ENCODE measurements around the gene IL1A. TPM values are rescaled to one million over a fixed set of nuclear protein-coding genes. Genes with fewer than 3 reads are reported as not detected.
A peak's percentile ranks its signal among the peaks of the same experiment; 100 is the strongest.

IL1A gene
- total and polyA plus RNA-seq, 9 of the 15 experiments (the other 6 are each of a cell fraction or from before 2014, with no cell fraction given), result 0.03 to 0.27 (median 0.14) TPM; not detected in 2

- H4K20me1 ChIP-seq (replicated peaks; ENCODE audit: control insufficient read depth, insufficient read depth, low read length), result no peaks in the 10 kb centered on the region
- H3K9me1 ChIP-seq (ENCODE audit: control insufficient read depth, insufficient read depth, low read length), result no peaks in the 10 kb centered on the region
- intact Hi-C loops (cut with micrococcal nuclease) (loop anchor here (1.0 to 10.0 kb wide), 6 partner anchors 36 to 242 kb away; partner anchors contain the start of genes CHCHD5 and TTL), in situ Hi-C loops (cut with MboI) (loop anchor here (5.0 kb wide), 2 partner anchors 99 to 124 kb away; no protein-coding TSS in a partner anchor)
- H3K4me3 ChIP-seq, result no peak overlapping the region
- H3K4me2 ChIP-seq (ENCODE audit: insufficient read depth, low read length), result no peak overlapping the region
- CTCF ChIA-PET (ENCODE audit: low intra/inter-chr PET ratio), result interaction anchor here (0.6 to 5.2 kb wide), 9 partner anchors 96 to 246 kb away, joined by 3 to 67 read pairs (median 5); partner anchors contain the start of gene CHCHD5
- peak; percentile 89 to 95 (median 92) for DNase-seq (ENCODE audit: extremely low read depth in 1 of 4, low spot score in 3 of 4)
- 20% methylated on average over 19 of the region's 19 CpGs for WGBS (ENCODE audit: insufficient coverage, low coverage, missing lambda C conversion rate)
- no peaks in the 10 kb centered on the region for H3K79me2 ChIP-seq (ENCODE audit: control insufficient read depth, insufficient read depth, low read length)
- peak; percentile 90 for ATAC-seq
- H3K27ac ChIP-seq (ENCODE audit: extremely low read depth, low read depth, low read length), result no peak overlapping the region
- H3K4me1 ChIP-seq (replicated peaks in 1 of 2; ENCODE audit: control insufficient read depth in 2 of 2, insufficient read depth in 2 of 2, low read length in 2 of 2), result peaks cover 31 to 72% of the 10 kb centered on the region in 2 experiments
- POLR2A ChIA-PET, result interaction anchor here (0.5 to 4.6 kb wide), 8 partner anchors 10 to 266 kb away, joined by 3 to 35 read pairs (median 4); partner anchors contain the start of genes CKAP2L and SLC20A1
- H3K27me3 ChIP-seq (ENCODE audit: control insufficient read depth in 2 of 2, insufficient read depth in 2 of 2, low read length in 2 of 2), result no peaks in the 10 kb centered on the region
- H3K9ac ChIP-seq (ENCODE audit: insufficient read depth in 1 of 2, low read depth in 2 of 2, low read length in 2 of 2), result peak overlapping the region in 1 of 2 experiments; percentile 79; a peak in 2 of 4 replicates
- no peaks in the 10 kb centered on the region for H3K9me3 ChIP-seq (replicated peaks; ENCODE audit: control insufficient read depth, insufficient read depth, low read depth, low read length)
- BruUV-seq (replicated peaks), result no TSS peak
- peak; percentile 94 for FAIRE-seq
- peak overlapping the region; percentile 78 for H2AFZ ChIP-seq (ENCODE audit: low read depth, low read length)
- no peaks in the 10 kb centered on the region for H3K36me3 ChIP-seq (ENCODE audit: control insufficient read depth, insufficient read depth, low read length)
- TF ChIP-seq RCOR1 (IDR thresholded peaks at IDR 0.05; ENCODE audit: borderline replicate concordance in 1 of 2, low read depth in 2 of 2, low read length in 2 of 2), result peak; percentile 15 to 47; a peak in 2 of 4 replicates
- peak; percentile 35; the same call in 1 of the 2 replicates for TF ChIP-seq ESRRA (IDR thresholded peaks at IDR 0.05; ENCODE audit: borderline replicate concordance, low read depth)
- peak; percentile 74 for TF ChIP-seq MYC (IDR thresholded peaks at IDR 0.05; ENCODE audit: low read depth, low read length)
- TF ChIP-seq MYC (CRISPR knock-in tag; IDR thresholded peaks at IDR 0.05; ENCODE audit: borderline replicate concordance, low read depth), result peak; percentile 32; the same call in 1 of the 2 replicates
- no peak for TF ChIP-seq ZNF707 (CRISPR knock-in tag; conservative IDR thresholded peaks at IDR 0.05)
- TF ChIP-seq SMARCC2 (IDR thresholded peaks at IDR 0.05; ENCODE audit: low read depth), result no peak
- peak; percentile 1 for TF ChIP-seq KDM5B (IDR thresholded peaks at IDR 0.05; ENCODE audit: insufficient replicate concordance, low read depth, low read length)
- no peak for TF ChIP-seq PURB (CRISPR knock-in tag; IDR thresholded peaks at IDR 0.05; ENCODE audit: low read depth)
- no peak for TF ChIP-seq ID3 (CRISPR knock-in tag; IDR thresholded peaks at IDR 0.05)
- no peak for TF ChIP-seq ID3 (tag; IDR thresholded peaks at IDR 0.05)
- no peak for TF ChIP-seq ZFPM2 (CRISPR knock-in tag; IDR thresholded peaks at IDR 0.05)
- no peak for TF ChIP-seq TRIM25 (IDR thresholded peaks at IDR 0.05; ENCODE audit: borderline replicate concordance)
- no peak for TF ChIP-seq ZBTB9 (CRISPR knock-in tag; IDR thresholded peaks at IDR 0.05)
- TF ChIP-seq TGIF2 (CRISPR knock-in tag; IDR thresholded peaks at IDR 0.05), result no peak
- no peak for TF ChIP-seq ZBTB5 (IDR thresholded peaks at IDR 0.05)
These were observed 57.7 kb downstream of the IL1A start for GRCh38 chr2:112726487-112727190.

All from K562 (cell line).